OCI-LY7 (cell line): ENCODE data around the gene GGCX.

Source experiments
- CTCF ChIP-seq: fragments of 200-600 bp; sonication (generic); conservative IDR thresholded peaks from 2 replicates; pipeline ENCODE4 v1.5.1; 2014; ENCODE audit warnings: mild to moderate bottlenecking, antibody characterized with exemption, low read length, moderate library complexity, mixed read lengths
- EZH2phosphoT487 ChIP-seq: fragments of 200-600 bp; sonication (generic); IDR thresholded peaks from 2 replicates; pipeline ENCODE4 v1.6.1; 2018; ENCODE audit warnings: low read depth, borderline replicate concordance, mild to moderate bottlenecking, mixed run types, antibody characterized with exemption, low read length, moderate library complexity, mixed read lengths

- TF ChIP-seq CTCF (no peak), EZH2phosphoT487 (no peak)
These were observed 28.9 kb upstream of the GGCX start for GRCh38 chr2:85589982-85590791.
